ENCODE measurements around the gene GZMM. TPM values are rescaled to one million over a fixed set of nuclear protein-coding genes. Genes with fewer than 3 reads are reported as not detected.

Gene GZMM
- total RNA-seq, 1 experiment from 2014 or later = 0.66 TPM

DNA sequence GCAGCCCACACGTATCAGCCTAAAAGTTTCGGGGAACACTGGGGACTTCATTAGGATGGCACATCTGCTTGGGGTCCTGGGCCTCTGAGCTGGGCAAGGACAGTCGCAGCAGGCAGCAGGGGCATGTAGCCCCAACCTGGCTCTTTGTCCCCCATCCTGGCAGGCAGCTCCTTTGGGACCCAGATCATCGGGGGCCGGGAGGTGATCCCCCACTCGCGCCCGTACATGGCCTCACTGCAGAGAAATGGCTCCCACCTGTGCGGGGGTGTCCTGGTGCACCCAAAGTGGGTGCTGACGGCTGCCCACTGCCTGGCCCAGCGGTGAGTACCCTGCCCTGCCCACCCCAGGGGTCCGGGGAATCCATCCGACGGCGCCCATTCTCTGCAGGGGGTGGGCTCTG, 3.3 kb downstream of the GZMM start:
- H3K79me2 ChIP-seq (ENCODE audit: insufficient read depth, low read length) = no peaks in the 10 kb centered on the region
- no peak overlapping the region for H4K5ac ChIP-seq (ENCODE audit: insufficient read length, low read depth, low read length)
- Mint-ChIP-seq H3K36me3 (ENCODE audit: insufficient read depth in 1 of 3, low read depth in 3 of 3) (peaks cover 0 to 7% (median 4%) of the 10 kb centered on the region in 3 experiments; a peak in 3 of 7 replicates), H3K27me3 (ENCODE audit: low read depth) (peaks cover 22% of the 10 kb centered on the region), H3K4me1 (peaks cover 4 to 6% of the 10 kb centered on the region in 2 experiments; a peak in 2 of 4 replicates), H3K9me3 (no peaks in the 10 kb centered on the region; a peak in 1 of 5 replicates), H3K4me3 (no peak overlapping the region), H3K27ac (no peak overlapping the region)
- H3K9me3 ChIP-seq (ENCODE audit: control insufficient read depth, low read depth, low read length) = no peaks in the 10 kb centered on the region
- H3K4me1 ChIP-seq (ENCODE audit: insufficient read depth, low read length) = no peaks in the 10 kb centered on the region
- H3T11ph ChIP-seq (ENCODE audit: low read length) = no peak overlapping the region
- H2BK15ac ChIP-seq (ENCODE audit: low read depth, low read length) = no peak overlapping the region
- no peak overlapping the region for H3K18ac ChIP-seq (ENCODE audit: insufficient read length, low read depth, low read length)
- no peak overlapping the region for H2AK5ac ChIP-seq (ENCODE audit: insufficient read length, low read length)
- H3K23ac ChIP-seq (ENCODE audit: insufficient read length, low read depth, low read length) = no peak overlapping the region
- H3K23me2 ChIP-seq (ENCODE audit: insufficient read length, low read depth, low read length, poor library complexity, severe bottlenecking) = no peaks in the 10 kb centered on the region
- H2BK120ac ChIP-seq (ENCODE audit: low read depth, low read length, poor library complexity, severe bottlenecking) = no peak overlapping the region
- no CpG with 5 or more reads among the region's 15 CpGs for WGBS (ENCODE audit: extremely low coverage, insufficient read length, low lambda C conversion rate)
- no peak overlapping the region for H2BK20ac ChIP-seq (ENCODE audit: low read depth, low read length, poor library complexity, severe bottlenecking)
- H2BK12ac ChIP-seq (ENCODE audit: insufficient read length, low read depth, low read length) = no peak overlapping the region
- no peaks in the 10 kb centered on the region for H3K79me1 ChIP-seq (ENCODE audit: insufficient read depth, low read depth, low read length, poor library complexity, severe bottlenecking)
- DNase-seq = peak; percentile 25
- H2AFZ ChIP-seq (ENCODE audit: low read length) = no peak overlapping the region
- no peak overlapping the region for H3K14ac ChIP-seq (ENCODE audit: insufficient read depth, low read length)
- H4K20me1 ChIP-seq (ENCODE audit: control insufficient read depth, insufficient read depth, insufficient read length) = no peaks in the 10 kb centered on the region
- H3K56ac ChIP-seq (ENCODE audit: insufficient read length, low read depth, low read length) = no peak overlapping the region
- H3K4ac ChIP-seq (ENCODE audit: low read depth, low read length) = no peak overlapping the region
- no peak overlapping the region for H4K91ac ChIP-seq (ENCODE audit: insufficient read length, low read depth, low read length)
- H4K8ac ChIP-seq (replicated peaks; ENCODE audit: insufficient read length, low read depth, low read length) = no peak overlapping the region
- H3K4me2 ChIP-seq (ENCODE audit: insufficient read depth, insufficient read length, low read length) = no peak overlapping the region
- H3K27me3 ChIP-seq (ENCODE audit: insufficient read depth, low read length) = no peaks in the 10 kb centered on the region
- no peak overlapping the region for H3K27ac ChIP-seq (ENCODE audit: insufficient read length, low read depth, low read length)
- no peak overlapping the region for H3K9ac ChIP-seq (ENCODE audit: extremely low read depth, insufficient read length, low read length)
- H2BK5ac ChIP-seq (ENCODE audit: insufficient read length, low read length) = no peak overlapping the region
- TF ChIP-seq CTCF (conservative IDR thresholded peaks at IDR 0.05) = no peak
